ENCODE results near the gene EIF5B.

The EIF5B gene

DNA sequence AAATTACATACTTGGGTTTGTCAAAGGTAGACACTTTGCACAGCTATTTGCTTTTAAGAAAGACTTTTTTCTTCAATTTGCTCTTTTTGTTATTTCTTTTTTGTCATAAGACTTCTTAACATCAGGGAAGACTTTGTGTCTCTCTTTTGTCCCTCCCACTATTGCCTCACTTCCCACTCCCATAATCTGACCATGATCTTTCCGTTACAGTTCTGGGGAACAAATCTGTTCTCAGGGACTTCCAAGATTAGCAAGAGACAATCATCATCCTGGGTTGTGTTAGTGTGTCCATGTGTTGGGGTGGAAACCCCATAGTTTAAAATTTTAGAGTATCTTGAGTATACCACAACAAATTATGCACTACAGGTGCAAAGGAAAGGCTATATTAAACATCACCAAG, 77.4 kb downstream of the EIF5B start:
- DNase-seq, result no peak

DNA sequence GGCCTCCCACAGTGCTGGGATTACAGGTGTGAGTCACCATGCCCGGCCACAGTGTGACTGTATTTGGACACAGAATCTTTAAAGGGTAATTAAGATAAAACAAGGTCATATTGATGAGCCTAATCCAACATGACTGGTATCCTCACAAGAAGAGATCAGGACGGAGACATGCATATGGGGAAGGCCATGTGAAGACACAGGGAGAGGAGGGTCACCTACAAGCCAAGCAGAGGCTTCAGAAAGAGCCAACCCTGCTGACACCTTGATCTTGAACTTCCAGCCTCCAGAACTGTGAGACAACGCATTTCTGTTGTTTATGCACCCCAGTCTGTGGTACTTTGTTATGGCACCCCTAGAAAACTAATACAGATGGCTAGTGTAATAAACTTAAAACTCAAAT, 80.2 kb downstream of the EIF5B start:
- no peak for DNase-seq

DNA sequence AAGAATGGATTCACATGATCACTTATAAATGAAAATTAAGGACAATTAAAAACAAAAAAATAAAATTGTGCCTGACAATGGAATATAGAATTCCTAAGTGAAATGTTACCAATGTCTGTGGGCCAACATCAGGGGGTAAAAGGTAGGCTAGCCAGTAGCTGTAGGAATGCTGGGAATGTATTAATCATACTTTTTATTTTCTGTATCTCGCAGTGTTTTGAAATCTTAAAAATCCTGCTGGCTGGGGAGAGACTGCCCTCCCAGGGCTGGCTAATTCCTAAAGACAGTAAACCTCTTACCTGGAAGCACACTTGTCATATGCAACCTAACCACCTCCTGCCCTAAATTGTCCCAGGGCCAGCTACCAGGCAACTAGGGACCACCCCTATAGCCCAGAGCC, 82.8 kb downstream of the EIF5B start:
- no peak for DNase-seq

DNA sequence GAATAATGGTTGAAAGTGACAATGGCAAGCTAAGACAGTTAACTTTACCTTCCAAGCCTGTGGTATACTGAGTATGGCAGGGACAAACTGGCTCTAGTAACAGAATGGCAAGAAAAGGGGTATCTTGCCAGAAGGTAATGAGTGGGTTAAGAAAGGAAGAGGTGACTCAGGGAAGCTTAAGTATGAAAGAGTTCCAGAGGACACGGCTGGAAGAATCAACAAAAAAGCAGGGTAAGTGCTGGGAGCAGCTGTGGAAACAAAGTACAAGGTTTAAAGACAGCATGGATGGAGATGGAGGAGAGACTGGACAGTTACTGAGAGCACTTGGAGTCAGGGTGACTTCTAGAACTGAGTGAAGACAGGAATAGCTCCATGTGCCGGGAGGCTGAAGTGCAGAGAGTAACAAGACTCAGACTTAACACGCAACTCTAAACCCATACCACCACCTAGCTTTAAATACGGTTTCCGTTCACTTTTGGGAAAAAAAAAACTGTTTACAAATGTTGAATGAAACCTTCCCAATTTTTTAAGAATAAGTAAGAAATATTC, 83.6 kb downstream of the EIF5B start:
- no peak for DNase-seq

DNA sequence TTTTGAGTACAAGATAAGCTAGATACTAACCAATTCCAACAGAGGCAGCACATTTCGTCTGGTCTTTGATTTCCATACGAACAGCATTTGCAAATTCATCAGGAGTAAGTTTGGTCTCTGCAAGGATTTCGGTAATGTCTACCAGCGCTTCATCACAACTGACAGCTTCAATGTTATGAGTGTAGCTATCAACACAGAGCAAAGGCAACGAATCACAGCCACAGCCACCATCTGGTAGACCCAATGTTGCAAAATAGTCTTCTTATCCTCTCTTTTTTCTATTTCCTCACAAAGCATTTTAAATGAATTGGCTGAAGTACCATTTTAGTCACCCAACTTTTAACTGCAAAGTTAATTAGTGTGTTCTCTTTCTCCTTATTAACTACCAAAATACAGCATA, 84.3 kb downstream of the EIF5B start:
- DNase-seq, result no peak

DNA sequence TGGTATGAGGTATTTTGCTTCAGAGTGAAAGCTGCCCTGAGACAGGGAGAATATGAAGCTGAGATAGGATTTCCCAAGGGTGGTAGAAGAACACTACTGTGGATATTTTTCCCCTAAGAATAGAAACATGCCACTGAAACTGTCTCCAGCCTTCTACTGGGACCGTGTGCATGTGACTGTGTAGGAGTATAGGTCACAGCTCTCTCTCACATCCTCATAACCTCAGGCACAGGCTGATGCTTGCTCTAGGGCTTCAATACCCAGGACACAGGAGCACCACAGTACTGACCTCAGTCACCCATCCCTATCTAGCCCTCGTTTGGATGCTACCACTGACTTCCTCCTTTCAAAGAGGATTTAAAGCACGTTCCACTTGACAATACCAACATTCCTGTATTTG, 85.4 kb downstream of the EIF5B start:
- no peak for DNase-seq

DNA sequence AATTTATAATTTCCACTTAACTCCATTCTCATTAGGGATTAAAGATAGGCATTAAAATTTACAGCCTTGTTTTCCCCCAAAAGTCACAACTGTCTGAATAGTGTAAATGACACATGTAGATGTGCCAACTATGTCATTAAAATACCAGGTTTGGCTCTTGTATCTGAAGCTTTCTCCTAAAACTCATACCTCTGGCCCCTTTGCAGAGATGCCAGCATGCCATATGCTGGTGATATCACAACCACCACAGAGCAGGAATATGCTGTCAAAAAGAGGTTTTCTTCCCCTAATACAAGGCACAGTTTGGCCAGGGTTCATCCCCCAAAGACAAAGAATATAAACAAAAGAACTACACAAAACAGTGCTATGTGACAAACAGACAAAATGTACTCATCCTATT, 87.2 kb downstream of the EIF5B start:
- DNase-seq, result no peak

DNA sequence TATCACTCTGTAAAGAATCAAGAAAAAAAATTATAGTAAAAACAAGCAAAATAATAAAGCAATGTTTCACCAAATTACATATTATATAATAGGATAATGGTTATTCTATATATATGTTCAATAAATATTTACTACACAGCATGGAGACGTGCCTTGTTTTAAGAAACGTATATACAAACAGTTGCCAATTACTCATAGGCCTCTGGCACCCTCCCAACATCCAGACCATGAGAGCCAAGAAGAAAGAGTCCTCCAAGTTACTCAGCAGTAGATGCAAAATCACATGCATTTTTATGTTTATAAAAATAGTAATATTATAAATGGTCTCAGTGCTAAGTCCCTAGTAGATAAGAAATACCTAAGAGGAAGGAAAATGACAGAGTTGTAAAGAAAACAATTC, 87.8 kb downstream of the EIF5B start:
- no peak for DNase-seq

DNA sequence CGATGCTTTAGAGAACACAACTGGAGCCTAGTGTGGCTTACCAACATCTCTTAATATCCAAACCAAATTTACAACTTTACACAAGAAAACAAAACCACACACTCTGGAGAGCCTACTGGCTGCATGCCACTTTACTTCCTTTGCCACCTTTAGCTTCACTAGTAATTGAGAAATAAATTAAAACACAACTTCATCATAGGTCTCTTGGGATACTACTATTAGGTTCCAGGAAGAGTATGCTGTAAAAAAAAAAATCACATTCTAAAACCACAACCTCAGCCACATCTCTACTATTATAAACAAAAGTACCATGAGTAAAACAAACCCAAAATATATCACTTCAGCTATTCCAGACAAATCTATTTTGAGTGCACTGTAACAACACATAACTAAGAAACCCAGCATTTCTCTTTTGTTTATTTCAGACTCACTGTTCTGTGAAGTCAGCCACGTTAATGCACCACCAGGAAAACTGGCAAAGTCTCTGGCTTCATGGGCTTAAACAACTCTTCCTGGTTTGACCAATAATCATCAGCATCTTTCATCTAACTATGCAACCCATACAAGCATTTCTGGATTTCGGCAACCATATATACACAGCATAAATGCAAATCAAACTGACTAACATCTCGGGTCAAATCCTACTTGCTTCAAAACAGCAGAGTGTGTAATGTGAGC, 93.6 kb downstream of the EIF5B start:
- DNase-seq, result no peak

DNA sequence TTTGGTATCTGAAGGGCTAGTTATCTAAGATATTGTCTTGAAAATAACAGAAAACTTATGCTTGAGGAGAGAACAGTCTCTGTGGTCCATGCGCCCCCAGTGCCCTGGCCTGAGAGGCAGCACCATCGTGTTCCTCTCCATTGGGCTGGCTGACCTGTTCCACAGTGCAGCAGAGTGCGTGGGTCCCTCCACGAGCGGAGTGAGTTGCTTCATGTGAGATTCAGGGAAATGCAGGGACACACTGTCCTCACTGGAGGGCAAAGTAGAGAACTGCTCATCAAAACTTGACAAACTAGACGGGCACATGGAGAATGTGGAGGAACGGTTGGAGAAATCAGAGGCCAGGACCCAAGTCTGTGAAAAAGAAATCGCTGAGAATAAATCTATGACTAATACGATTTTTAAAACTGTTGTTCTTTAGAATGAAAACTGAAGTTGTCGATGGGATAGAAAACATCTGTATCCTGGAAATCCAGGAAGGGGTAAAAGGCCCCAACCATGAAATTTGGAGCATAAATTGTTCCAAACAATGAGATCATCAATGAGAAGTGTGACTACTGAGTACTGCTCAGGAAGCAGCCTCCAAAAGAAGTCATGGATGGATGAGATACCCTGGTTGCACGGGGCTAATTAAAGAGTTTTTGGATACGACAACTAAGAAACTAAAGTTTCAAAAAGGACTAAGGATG, 94.5 kb downstream of the EIF5B start:
- no peak for DNase-seq

DNA sequence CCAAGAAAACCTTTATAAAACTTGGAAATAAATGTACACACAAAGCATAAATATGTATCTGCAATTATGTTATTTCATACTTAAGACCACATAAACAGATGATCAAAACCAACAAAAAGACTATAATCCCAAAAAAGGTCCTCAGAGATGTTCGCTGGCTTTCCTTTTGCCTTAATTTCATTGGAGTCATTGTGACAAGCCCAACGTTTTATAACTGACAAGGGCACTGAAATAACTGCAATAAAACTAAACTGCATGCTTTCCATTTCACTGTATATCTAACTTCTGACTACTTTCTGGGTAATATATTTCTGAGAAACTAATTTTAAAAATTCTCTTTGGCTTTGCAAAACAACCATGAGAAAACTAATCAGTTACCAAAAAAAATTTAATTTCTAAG, 96.2 kb downstream of the EIF5B start:
- DNase-seq, result no peak

DNA sequence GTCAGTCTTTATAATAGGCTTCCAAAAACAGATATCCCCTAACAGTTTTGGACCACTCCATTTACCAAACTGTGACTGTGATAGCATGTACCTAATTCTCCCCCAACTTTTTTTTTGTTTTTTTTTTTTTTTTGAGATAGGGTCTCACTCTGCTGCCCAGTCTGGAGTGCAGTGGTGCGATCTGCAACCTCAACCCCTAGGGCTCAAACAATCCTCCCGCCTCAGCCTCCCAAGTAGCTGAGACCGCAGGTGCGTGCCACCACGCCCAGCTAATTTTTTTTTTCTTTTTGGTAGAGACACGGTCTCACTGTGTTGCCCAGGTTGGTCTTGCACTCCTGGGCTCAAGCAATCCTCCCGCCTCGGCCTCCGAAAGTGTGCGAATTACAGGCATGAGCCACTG, 99.7 kb downstream of the EIF5B start:
- DNase-seq, result no peak

DNA sequence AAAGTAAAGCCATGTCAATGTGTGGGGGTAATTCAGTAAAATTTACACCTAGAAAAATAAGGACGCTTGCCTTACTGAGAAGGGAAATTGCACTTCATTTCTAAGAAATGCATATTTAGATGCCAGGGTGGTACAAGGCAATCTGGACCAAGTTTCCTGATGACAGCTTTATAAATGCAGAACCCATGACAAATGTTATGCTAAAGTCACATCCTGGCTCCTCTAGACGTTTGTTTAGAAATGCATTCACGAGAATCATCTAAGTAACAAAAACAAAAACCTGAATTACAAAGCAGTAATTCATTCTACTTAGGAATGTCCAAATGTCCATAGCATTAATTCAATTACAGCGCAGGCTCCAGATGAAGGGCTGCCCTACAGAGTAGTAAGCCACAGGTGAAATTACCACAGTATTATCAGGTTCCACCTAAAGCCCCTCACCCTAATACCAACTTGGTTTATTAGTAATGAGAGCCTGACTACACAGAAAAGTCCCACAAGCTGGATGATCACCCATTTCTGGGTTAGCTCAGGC, 102.8 kb downstream of the EIF5B start:
- no peak for DNase-seq

DNA sequence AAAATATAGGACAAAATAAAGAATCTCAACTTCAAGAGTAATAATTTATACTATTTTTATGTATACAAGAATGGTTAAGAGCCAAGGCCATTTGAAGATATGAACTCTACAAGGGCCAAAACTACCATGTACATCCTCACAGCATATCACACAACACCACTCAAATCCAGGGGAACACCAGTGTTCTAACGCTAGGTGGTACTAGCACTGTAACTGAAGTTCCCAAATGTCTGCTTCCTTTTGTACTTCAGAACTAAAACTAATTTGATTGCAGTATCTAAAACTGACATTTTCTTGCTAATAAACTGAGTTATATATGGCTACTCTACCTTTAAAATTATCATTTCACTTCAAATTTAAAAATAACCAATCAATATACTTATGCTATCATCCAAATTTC, 105.6 kb downstream of the EIF5B start:
- DNase-seq, result no peak

DNA sequence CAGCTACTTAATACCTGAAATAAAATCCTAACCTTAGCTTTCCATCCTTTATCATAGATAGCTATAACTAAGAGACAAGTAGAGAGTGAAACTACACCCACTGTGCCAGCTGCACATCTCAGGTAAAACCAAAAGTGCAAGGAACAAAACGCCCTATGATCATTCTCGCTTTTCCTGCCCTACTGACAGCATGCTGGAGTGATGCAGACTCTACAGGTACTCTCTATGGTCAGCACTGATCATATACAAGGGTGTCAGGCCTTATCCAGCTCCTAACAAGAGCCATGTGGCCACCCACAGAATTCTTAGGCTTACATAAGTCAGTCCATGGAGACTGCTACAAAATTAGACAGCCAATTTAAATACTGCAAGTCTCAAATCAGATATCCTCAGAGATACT, 107.0 kb downstream of the EIF5B start:
- DNase-seq, result no peak

DNA sequence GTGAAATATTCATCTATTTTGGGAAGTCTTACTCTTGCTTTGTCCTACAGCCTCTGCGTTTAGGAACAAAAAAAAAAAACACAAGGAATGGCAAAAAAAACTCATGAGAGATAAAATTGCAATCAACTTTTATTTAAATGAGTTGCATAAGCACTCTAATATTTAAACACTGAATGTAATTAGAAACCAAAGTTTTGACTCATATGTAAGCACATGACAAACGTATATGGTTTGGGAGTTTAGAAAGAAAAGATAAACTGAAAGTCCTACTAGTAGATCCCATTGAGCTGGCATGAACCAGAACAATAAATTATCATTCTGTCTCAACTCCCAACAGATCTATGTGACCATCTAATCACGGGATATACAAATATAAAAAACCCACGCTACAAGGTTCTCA, 107.9 kb downstream of the EIF5B start:
- peak; percentile 2 for DNase-seq

DNA sequence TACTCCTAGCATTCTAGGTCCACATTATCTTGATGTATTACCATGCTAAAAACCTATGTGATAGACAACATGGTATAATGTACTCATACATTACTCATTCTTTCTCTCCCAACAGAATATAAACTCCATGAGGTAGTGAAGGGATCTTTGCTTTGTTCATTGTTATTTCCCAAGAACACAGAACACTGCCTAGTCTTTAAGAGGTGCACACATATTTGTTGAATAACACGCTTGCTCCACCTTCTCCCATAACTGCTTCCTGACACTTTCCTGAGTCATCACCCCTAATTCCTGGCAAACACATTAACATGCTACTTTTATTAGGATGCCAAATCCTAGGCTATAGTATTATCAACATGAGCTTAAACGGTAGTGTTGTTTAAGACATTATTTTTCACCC, 111.4 kb downstream of the EIF5B start:
- no peak for DNase-seq

DNA sequence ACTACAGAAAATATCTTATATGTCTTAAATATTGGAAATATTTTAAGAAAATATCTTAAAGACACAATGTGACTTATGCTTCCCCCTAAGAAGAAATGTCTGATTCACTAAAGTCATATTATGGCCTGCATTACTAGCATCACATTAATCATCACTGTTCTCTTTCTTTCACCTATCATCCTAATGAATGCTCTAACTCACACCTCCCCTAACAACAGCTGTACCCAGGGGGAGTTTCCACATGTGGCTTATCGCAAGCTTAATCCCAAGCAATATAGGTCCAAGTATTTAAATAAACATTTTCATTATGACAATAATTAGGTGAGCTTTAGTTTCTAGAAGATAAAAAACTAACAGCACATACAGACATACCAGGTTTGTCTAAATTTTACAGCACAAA, 113.0 kb downstream of the EIF5B start:
- no peak for DNase-seq

Measured in activated CD4-positive, alpha-beta T cell treated with anti-CD3 and anti-CD28 coated beads, Interleukin-2, amount 50 U/mL, for 16 hours (primary cell).